SK-N-SH (cell line): ENCODE data around the gene TCOF1. TPM values are rescaled to one million over a fixed set of nuclear protein-coding genes. Genes with fewer than 3 reads are reported as not detected.

Source experiments
- CTCF ChIA-PET: fragments of 300-600, 350-600 bp; formaldehyde crosslinking; extraction: SDS; loops from one replicate; lab custom pipeline; 2021; lab: Yijun Ruan, JAX
- POLR2A ChIA-PET: fragments of 350-600 bp; sonication (Branson Sonifier 250); formaldehyde crosslinking; extraction: SDS; loops from one replicate; lab custom pipeline; 2020; ENCODE audit warnings: antibody characterized with exemption, inconsistent platforms; lab: Yijun Ruan, JAX
- DNase-seq: peaks from one replicate; pipeline ENCODE4 v3.0.0; 2012
- H2AFZ ChIP-seq: fragments of 200-600 bp; sonication (generic); 2 replicates; pipeline ENCODE4 v1.8.1; 2016; ENCODE audit warnings: antibody characterized with exemption, mild to moderate bottlenecking, low read depth
- H3F3A ChIP-seq: fragments of 200-600 bp; sonication (generic); replicated peaks from 2 replicates; pipeline ENCODE3; 2016; ENCODE audit warnings: antibody characterized with exemption, mild to moderate bottlenecking; ENCODE audit not compliant: insufficient read depth
- H3K27ac ChIP-seq, 2 experiments: fragments of 200-500 bp in 1 of 2; fragments of 200-600 bp in 1 of 2; sonication (Bioruptor generic) in 1 of 2; sonication (generic), shearing (Covaris generic) in 1 of 2; 2 replicates each; pipeline versions ENCODE4 v1.5.1 to v1.6.1; 2014 to 2016; ENCODE audit warnings: low read depth in 2 of 2, inconsistent platforms in 1 of 2, low read length in 1 of 2, mild to moderate bottlenecking in 1 of 2, mixed read lengths in 1 of 2
- H3K27me3 ChIP-seq: fragments of 200-600 bp; sonication (generic), shearing (Covaris generic); 2 replicates; pipeline ENCODE4 v1.6.1; 2016; ENCODE audit warnings: mixed run types; ENCODE audit not compliant: insufficient read depth
- H3K36me3 ChIP-seq, 2 experiments: fragments of 200-500 bp in 1 of 2; fragments of 200-600 bp in 1 of 2; sonication (Bioruptor generic) in 1 of 2; sonication (generic) in 1 of 2; replicated peaks in 1 of 2; 2 replicates each; pipeline versions ENCODE3 to v1.5.1; 2014 to 2016; ENCODE audit warnings: low read length in 1 of 2, mild to moderate bottlenecking in 1 of 2; ENCODE audit not compliant: insufficient read depth in 2 of 2, control insufficient read depth in 1 of 2
- H3K4me1 ChIP-seq, 2 experiments: fragments of 200-500 bp in 1 of 2; fragments of 200-600 bp in 1 of 2; sonication (Bioruptor generic) in 1 of 2; sonication (generic), shearing (Covaris generic) in 1 of 2; 2 replicates each; pipeline versions ENCODE4 v1.5.1 to v1.6.1; 2014 to 2016; ENCODE audit warnings: low read depth in 1 of 2, low read length in 1 of 2, mixed run types in 1 of 2; ENCODE audit not compliant: insufficient read depth in 2 of 2, control insufficient read depth in 1 of 2
- H3K4me2 ChIP-seq: fragments of 200-600 bp; sonication (generic), shearing (Covaris generic); 2 replicates; pipeline ENCODE4 v1.6.1; 2017; ENCODE audit warnings: mixed run types
- H3K4me3 ChIP-seq, 2 experiments: fragments of 200-500 bp in 1 of 2; fragments of 200-600 bp in 1 of 2; sonication (Bioruptor generic) in 1 of 2; sonication (generic), shearing (Covaris generic) in 1 of 2; 2 replicates each; pipeline versions ENCODE4 v1.5.1 to v1.8.1; 2014 to 2016; ENCODE audit warnings: low read depth in 2 of 2, inconsistent platforms in 1 of 2, low read length in 1 of 2, mild to moderate bottlenecking in 1 of 2, mixed read lengths in 1 of 2, moderate library complexity in 1 of 2
- H3K79me2 ChIP-seq: fragments of 200-600 bp; sonication (generic); 2 replicates; pipeline ENCODE4 v1.8.1; 2017; ENCODE audit warnings: mild to moderate bottlenecking; ENCODE audit not compliant: insufficient read depth
- H3K9ac ChIP-seq: fragments of 200-600 bp; sonication (generic); 2 replicates; pipeline ENCODE4 v1.6.1; 2017; ENCODE audit warnings: mixed run types
- H3K9me2 ChIP-seq: fragments of 200-600 bp; sonication (generic); 2 replicates; pipeline ENCODE4 v1.6.1; 2017; ENCODE audit warnings: mixed run types
- H3K9me3 ChIP-seq: fragments of 200-600 bp; sonication (generic); 2 replicates; pipeline ENCODE4 v1.6.1; 2017; ENCODE audit warnings: mixed run types, mild to moderate bottlenecking, moderate library complexity
- H4K20me1 ChIP-seq: fragments of 200-600 bp; sonication (generic); 2 replicates; pipeline ENCODE4 v1.6.1; 2017; ENCODE audit warnings: mild to moderate bottlenecking, mixed run types; ENCODE audit not compliant: insufficient read depth
- CHD2 ChIP-seq: fragments of 150-350 bp; IDR thresholded peaks from 2 replicates; pipeline ENCODE4 v1.6.1; 2018; ENCODE audit warnings: low read length; ENCODE audit not compliant: partially characterized antibody
- EP300 ChIP-seq, 2 experiments: IDR thresholded peaks; 2 replicates each; pipeline versions ENCODE4 v1.4.0 to v1.6.1; 2012; ENCODE audit warnings: borderline replicate concordance in 1 of 2, low read depth in 1 of 2, low read length in 1 of 2
- JUND ChIP-seq: IDR thresholded peaks from 2 replicates; pipeline ENCODE4 v1.4.0; 2012
- MXI1 ChIP-seq: IDR thresholded peaks from 2 replicates; pipeline ENCODE4 v1.6.1; 2012; ENCODE audit warnings: mild to moderate bottlenecking, low read depth, low read length, improper control_type of control experiment
- NFIC ChIP-seq: IDR thresholded peaks from 2 replicates; pipeline ENCODE4 v1.4.0; 2012; ENCODE audit warnings: borderline replicate concordance
- POLR2AphosphoS5 ChIP-seq: IDR thresholded peaks from 2 replicates; pipeline ENCODE4 v1.6.1; 2012; ENCODE audit warnings: low read depth, low read length
- RAD21 ChIP-seq: IDR thresholded peaks from 2 replicates; pipeline ENCODE4 v1.6.1; 2012; ENCODE audit warnings: mild to moderate bottlenecking, low read length
- RFX5 ChIP-seq: IDR thresholded peaks from 2 replicates; pipeline ENCODE4 v1.6.1; 2012; ENCODE audit warnings: mild to moderate bottlenecking, improper control_type of control experiment, low read length
- SIN3A ChIP-seq: IDR thresholded peaks from 2 replicates; pipeline ENCODE4 v1.6.1; 2012; ENCODE audit warnings: low read depth, mild to moderate bottlenecking, low read length, moderate library complexity, borderline replicate concordance
- SMC3 ChIP-seq: IDR thresholded peaks from 2 replicates; pipeline ENCODE4 v1.6.1; 2012; ENCODE audit warnings: low read depth, low read length, improper control_type of control experiment
- TAF1 ChIP-seq: IDR thresholded peaks from 2 replicates; pipeline ENCODE4 v1.6.1; 2012; ENCODE audit warnings: low read depth, mild to moderate bottlenecking, low read length, moderate library complexity, borderline replicate concordance
- TEAD4 ChIP-seq: IDR thresholded peaks from 2 replicates; pipeline ENCODE4 v1.4.0; 2012; ENCODE audit warnings: mild to moderate bottlenecking, borderline replicate concordance; ENCODE audit not compliant: insufficient read depth
- YY1 ChIP-seq: IDR thresholded peaks from 2 replicates; pipeline ENCODE4 v1.4.0; 2012; ENCODE audit warnings: low read depth, mild to moderate bottlenecking
- WGBS: methylation state at CpG from one replicate; pipeline ENCODE4 v1.1.6; 2017; ENCODE audit warnings: low lambda C conversion rate; 5-methylcytosine and 5-hydroxymethylcytosine counted together
- polyA plus RNA-seq, 3 experiments: library from polyadenylated mRNA; depleted of rRNA; stranded (reverse); fragments of >200 nt; gene quantifications; 2 replicates each; pipeline ENCODE4 v1.2.3, GENCODE V29; 2012
- TF ChIP-seq, protein P1 (sequence below): IDR thresholded peaks from 2 replicates; pipeline ENCODE4 v1.6.1; 2012; ENCODE audit warnings: mild to moderate bottlenecking, low read depth, low read length, moderate library complexity
- TF ChIP-seq, protein P2 (sequence below): IDR thresholded peaks from 2 replicates; pipeline ENCODE4 v1.4.0; 2012; ENCODE audit warnings: low read depth, borderline replicate concordance
- TF ChIP-seq, protein P3 (sequence below): fragments of 150-350 bp; IDR thresholded peaks from 2 replicates; pipeline ENCODE4 v1.6.1; 2017; ENCODE audit warnings: antibody characterized with exemption, low read length, low read depth, borderline replicate concordance
- TF ChIP-seq, protein P4 (sequence below): IDR thresholded peaks from 2 replicates; pipeline ENCODE4 v1.4.0; 2012; ENCODE audit warnings: low read depth

Gene TCOF1
- polyA plus RNA-seq, 1 of the 3 experiments (the other 2 are of a cell fraction), result 33.0 TPM

DNA sequence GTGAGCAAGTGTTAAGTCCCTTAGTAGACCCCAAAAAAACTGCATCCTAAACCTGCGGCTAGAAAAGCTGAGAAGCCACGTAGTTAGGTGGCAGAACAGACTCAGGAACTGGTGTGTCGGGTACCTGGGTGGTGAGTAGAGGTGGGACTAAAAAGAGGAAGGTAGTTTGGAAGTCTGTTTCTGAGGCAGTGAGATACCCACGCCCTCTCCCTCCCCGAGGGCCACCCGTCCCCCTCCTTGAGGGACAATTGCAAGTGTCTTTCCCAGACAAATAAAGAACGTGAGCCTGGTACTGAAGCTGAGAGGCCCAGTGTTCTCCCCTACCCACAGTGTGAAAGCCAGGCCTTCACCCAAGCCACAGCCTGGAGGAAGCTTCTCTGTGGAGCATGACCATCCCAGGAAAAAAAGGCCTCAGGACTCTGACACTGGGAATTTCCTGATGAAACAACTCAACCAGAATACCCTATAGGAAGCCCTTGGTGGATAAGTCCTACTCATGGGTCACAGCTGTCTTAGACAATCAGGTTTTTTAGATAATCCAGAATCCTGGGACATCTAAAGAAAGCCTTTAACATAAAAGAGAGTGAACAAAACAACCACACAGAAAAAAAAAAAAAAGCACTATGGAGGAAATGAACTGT is 62.3 kb downstream of the TCOF1 start:
- Histone ChIP-seq H3K4me1 (no peaks in the 10 kb centered on the region), H3F3A (no peaks in the 10 kb centered on the region), H3K27me3 (no peaks in the 10 kb centered on the region), H3K9me3 (no peaks in the 10 kb centered on the region), H3K4me3 (no peak overlapping the region), H3K9ac (no peak overlapping the region), H2AFZ (no peak overlapping the region), H3K27ac (no peak overlapping the region), H3K4me2 (no peak overlapping the region), H3K79me2 (no peaks in the 10 kb centered on the region), H3K36me3 (no peaks in the 10 kb centered on the region), H3K9me2 (no peaks in the 10 kb centered on the region), H4K20me1 (no peaks in the 10 kb centered on the region)
- ChIA-PET CTCF (interaction anchor here (1.0 kb wide), 1 partner anchor 16 kb away, joined by 3 read pairs; no protein-coding TSS in a partner anchor), POLR2A (no interaction called here)
- DNase-seq, result no peak
- 78% methylated on average over 5 of the region's 7 CpGs for WGBS
- TF ChIP-seq, protein P1, sequence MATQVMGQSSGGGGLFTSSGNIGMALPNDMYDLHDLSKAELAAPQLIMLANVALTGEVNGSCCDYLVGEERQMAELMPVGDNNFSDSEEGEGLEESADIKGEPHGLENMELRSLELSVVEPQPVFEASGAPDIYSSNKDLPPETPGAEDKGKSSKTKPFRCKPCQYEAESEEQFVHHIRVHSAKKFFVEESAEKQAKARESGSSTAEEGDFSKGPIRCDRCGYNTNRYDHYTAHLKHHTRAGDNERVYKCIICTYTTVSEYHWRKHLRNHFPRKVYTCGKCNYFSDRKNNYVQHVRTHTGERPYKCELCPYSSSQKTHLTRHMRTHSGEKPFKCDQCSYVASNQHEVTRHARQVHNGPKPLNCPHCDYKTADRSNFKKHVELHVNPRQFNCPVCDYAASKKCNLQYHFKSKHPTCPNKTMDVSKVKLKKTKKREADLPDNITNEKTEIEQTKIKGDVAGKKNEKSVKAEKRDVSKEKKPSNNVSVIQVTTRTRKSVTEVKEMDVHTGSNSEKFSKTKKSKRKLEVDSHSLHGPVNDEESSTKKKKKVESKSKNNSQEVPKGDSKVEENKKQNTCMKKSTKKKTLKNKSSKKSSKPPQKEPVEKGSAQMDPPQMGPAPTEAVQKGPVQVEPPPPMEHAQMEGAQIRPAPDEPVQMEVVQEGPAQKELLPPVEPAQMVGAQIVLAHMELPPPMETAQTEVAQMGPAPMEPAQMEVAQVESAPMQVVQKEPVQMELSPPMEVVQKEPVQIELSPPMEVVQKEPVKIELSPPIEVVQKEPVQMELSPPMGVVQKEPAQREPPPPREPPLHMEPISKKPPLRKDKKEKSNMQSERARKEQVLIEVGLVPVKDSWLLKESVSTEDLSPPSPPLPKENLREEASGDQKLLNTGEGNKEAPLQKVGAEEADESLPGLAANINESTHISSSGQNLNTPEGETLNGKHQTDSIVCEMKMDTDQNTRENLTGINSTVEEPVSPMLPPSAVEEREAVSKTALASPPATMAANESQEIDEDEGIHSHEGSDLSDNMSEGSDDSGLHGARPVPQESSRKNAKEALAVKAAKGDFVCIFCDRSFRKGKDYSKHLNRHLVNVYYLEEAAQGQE, result no peak
- TF ChIP-seq, protein P2, sequence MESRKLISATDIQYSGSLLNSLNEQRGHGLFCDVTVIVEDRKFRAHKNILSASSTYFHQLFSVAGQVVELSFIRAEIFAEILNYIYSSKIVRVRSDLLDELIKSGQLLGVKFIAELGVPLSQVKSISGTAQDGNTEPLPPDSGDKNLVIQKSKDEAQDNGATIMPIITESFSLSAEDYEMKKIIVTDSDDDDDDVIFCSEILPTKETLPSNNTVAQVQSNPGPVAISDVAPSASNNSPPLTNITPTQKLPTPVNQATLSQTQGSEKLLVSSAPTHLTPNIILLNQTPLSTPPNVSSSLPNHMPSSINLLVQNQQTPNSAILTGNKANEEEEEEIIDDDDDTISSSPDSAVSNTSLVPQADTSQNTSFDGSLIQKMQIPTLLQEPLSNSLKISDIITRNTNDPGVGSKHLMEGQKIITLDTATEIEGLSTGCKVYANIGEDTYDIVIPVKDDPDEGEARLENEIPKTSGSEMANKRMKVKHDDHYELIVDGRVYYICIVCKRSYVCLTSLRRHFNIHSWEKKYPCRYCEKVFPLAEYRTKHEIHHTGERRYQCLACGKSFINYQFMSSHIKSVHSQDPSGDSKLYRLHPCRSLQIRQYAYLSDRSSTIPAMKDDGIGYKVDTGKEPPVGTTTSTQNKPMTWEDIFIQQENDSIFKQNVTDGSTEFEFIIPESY, result no peak
- TF ChIP-seq JUND, result no peak

DNA sequence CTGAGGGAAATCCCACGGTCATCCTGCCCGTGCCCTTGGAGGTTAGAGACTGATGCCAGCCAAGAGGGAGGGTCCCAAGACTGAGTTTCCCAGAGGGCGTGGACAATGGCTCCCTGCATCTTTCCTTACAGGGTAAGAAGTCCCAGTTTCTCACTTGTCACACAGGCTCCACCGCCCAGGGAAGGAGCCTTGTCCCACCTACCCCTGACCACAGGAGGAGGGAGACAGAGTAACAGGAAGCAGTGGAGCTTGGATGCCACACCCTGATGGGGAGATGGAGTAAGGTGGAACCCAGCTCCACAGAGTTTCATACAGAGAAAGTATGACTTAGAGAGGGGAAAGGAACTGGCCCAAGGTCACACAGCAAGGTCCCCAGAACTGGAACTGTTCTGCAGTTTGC is 64.6 kb downstream of the TCOF1 start:
- Histone ChIP-seq H3K4me2 (no peak overlapping the region), H3K27ac (no peak overlapping the region), H3K36me3 (no peaks in the 10 kb centered on the region), H3K27me3 (no peaks in the 10 kb centered on the region), H3K4me3 (no peak overlapping the region), H3K9me2 (no peaks in the 10 kb centered on the region), H3K79me2 (no peaks in the 10 kb centered on the region), H3K9ac (no peak overlapping the region), H3F3A (no peaks in the 10 kb centered on the region), H4K20me1 (no peaks in the 10 kb centered on the region), H3K4me1 (no peaks in the 10 kb centered on the region), H3K9me3 (no peaks in the 10 kb centered on the region), H2AFZ (no peak overlapping the region)
- CTCF ChIA-PET, result interaction anchor here (1.0 to 1.2 kb wide), 2 partner anchors 13 to 18 kb away, joined by 3 to 4 read pairs; no protein-coding TSS in a partner anchor
- POLR2A ChIA-PET, result no interaction called here
- DNase-seq, result no peak
- 91% methylated on average over 3 of the region's 4 CpGs for WGBS
- TF ChIP-seq RFX5, result no peak
- TF ChIP-seq NFIC, result no peak
- TF ChIP-seq, protein P3, sequence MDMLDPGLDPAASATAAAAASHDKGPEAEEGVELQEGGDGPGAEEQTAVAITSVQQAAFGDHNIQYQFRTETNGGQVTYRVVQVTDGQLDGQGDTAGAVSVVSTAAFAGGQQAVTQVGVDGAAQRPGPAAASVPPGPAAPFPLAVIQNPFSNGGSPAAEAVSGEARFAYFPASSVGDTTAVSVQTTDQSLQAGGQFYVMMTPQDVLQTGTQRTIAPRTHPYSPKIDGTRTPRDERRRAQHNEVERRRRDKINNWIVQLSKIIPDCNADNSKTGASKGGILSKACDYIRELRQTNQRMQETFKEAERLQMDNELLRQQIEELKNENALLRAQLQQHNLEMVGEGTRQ, result no peak
- no peak for TF ChIP-seq RAD21
- TF ChIP-seq, protein P4, sequence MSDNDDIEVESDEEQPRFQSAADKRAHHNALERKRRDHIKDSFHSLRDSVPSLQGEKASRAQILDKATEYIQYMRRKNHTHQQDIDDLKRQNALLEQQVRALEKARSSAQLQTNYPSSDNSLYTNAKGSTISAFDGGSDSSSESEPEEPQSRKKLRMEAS, result no peak
- no peak for TF ChIP-seq YY1
- no peak for TF ChIP-seq TEAD4
- TF ChIP-seq TAF1, result no peak
- TF ChIP-seq, protein P2, result no peak
- TF ChIP-seq SIN3A, result no peak
- no peak for TF ChIP-seq EP300 (IDR thresholded peaks at IDR 0.05; ENCODE audit: borderline replicate concordance in 1 of 2, low read depth in 1 of 2, low read length in 1 of 2)
- TF ChIP-seq POLR2AphosphoS5, result no peak
- no peak for TF ChIP-seq JUND
- TF ChIP-seq MXI1, result no peak
- TF ChIP-seq SMC3, result no peak
- no peak for TF ChIP-seq CHD2
